Stomach smooth muscle (tissue), 2 donors: ENCODE measurements around the gene ANKRD53.
A peak's percentile ranks its signal among the peaks of the same experiment; 100 is the strongest.

Experiments
- H3K27ac ChIP-seq: one replicate; pipeline ENCODE4 v1.7.0; 2013; ENCODE audit warnings: mild to moderate bottlenecking, low read length, inconsistent platforms
- H3K27me3 ChIP-seq, 2 donors: one replicate each; pipeline ENCODE4 v1.7.0; 2013; ENCODE audit warnings: low read length in 2 of 2; ENCODE audit not compliant: insufficient read depth in 2 of 2, control insufficient read depth in 1 of 2
- H3K36me3 ChIP-seq, 2 donors: one replicate each; pipeline ENCODE4 v1.7.0; 2013; ENCODE audit warnings: low read length in 2 of 2; ENCODE audit not compliant: control insufficient read depth in 2 of 2, insufficient read depth in 2 of 2
- H3K4me1 ChIP-seq: one replicate; pipeline ENCODE4 v1.7.0; 2013; ENCODE audit warnings: low read length; ENCODE audit not compliant: control insufficient read depth, insufficient read depth
- H3K4me3 ChIP-seq, 2 donors: one replicate each; pipeline ENCODE4 v1.7.0; 2013; ENCODE audit warnings: low read length in 2 of 2
- H3K9ac ChIP-seq, 2 donors: one replicate each; pipeline ENCODE4 v1.7.0; 2013; ENCODE audit warnings: low read length in 2 of 2, mild to moderate bottlenecking in 1 of 2
- H3K9me3 ChIP-seq, 2 donors: one replicate each; pipeline ENCODE4 v1.7.0; 2013; ENCODE audit warnings: low read length in 2 of 2; ENCODE audit not compliant: control insufficient read depth in 2 of 2
- donor health status: healthy.
- donor health status: Pancreatic carcinoma.

ANKRD53 gene

DNA sequence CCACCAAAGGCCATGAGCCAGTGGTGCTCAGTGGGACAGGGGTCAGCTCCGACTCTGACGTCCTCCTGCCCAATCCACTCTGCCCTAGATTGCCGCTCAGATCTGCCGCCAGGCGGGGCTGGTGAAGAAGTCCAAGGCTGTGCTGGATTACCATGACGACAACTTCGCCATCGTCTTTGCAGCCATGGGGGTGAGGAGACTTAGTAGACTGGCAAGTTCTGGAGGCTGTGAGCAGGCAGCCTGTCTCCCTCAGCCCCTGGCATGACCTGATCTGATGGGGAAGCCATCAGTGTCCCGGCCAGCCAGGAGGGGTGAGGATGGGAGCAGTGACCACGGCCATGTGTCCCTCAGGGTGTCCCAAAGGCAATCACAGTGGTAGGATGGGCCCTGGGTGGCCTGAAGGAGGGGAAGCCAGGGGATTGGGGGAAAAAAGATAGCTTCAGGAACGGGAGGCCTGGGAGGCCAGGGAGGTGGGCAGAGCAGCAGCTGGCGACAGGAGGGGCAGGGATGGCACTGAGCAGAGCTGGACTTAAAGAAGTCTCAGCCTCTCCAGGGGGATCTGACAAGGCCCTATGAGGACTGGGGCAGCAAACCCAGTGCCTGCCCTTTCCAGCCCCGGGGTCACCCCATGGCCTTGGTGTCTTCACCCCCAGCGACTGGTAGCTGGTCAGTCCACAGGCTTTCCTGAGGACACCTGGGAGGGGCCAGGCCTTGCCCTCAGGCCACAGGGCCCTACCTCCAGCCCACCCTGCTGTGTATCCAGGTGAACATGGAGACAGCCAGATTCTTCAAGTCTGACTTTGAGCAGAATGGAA, 17.4 kb upstream of the ANKRD53 start:
- Histone ChIP-seq H3K27me3 (peaks cover 40 to 57% of the 10 kb centered on the region in 2 donors), H3K9me3 (no peaks in the 10 kb centered on the region), H3K4me3 (no peak overlapping the region), H3K36me3 (no peaks in the 10 kb centered on the region), H3K9ac (no peak overlapping the region), H3K27ac (no peak overlapping the region), H3K4me1 (peaks cover 4% of the 10 kb centered on the region)

DNA sequence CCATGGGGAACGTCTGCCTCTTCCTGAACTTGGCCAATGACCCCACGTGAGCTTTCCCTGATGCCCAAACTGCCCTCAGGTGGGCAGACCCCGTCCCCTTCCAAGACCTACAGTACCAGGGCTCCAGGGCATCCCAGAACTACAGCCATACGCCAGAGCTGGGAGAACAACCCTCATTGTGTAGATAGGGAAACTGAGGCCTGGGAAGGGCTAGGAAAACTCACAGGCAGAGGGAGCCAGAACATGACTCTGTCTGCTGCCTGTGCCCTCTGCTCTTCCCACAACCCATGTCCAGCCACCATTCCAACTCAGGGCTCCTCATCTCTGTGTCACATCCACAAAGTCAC, 16.8 kb upstream of the ANKRD53 start:
- no peak overlapping the region for H3K4me3 ChIP-seq
- H3K9me3 ChIP-seq = no peaks in the 10 kb centered on the region
- no peak overlapping the region for H3K9ac ChIP-seq
- no peaks in the 10 kb centered on the region for H3K36me3 ChIP-seq
- no peak overlapping the region for H3K27ac ChIP-seq
- H3K4me1 ChIP-seq = peaks cover 4% of the 10 kb centered on the region
- peaks cover 40 to 57% of the 10 kb centered on the region in 2 donors for H3K27me3 ChIP-seq

DNA sequence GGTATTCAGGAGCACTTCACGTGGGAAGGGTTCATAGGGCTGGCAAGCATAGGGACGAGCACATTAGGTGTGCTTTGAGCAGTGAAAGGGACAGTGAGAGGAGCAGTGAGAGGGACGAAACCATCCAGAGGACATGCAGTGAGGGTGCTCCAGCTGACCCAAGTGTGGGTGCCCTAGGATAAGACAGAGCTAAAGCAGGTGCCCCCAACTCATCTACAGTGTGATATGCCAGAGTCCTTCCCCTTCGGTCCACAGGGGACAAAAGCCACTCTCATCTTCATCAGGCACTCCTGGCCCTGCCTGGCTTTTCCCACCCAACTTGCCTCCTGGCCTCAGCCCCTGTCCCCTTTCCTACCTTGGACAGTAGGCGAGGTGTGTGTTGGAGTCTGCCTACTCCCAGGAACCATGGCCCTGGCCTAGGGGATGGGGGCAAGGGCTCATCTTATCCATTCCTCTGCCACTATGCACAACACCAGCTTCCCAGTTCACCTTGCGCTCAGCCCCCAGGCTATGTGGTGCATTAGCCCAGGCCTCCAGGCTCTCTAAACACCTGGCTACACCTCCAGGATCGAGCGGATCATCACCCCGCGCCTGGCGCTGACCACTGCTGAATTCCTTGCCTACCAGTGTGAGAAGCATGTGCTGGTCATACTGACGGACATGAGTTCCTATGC, 16.1 kb upstream of the ANKRD53 start:
- H3K9ac ChIP-seq = no peak overlapping the region
- no peaks in the 10 kb centered on the region for H3K9me3 ChIP-seq
- peaks cover 40 to 57% of the 10 kb centered on the region in 2 donors for H3K27me3 ChIP-seq
- no peak overlapping the region for H3K4me3 ChIP-seq
- H3K4me1 ChIP-seq = peaks cover 4% of the 10 kb centered on the region
- no peak overlapping the region for H3K27ac ChIP-seq
- H3K36me3 ChIP-seq = no peaks in the 10 kb centered on the region

DNA sequence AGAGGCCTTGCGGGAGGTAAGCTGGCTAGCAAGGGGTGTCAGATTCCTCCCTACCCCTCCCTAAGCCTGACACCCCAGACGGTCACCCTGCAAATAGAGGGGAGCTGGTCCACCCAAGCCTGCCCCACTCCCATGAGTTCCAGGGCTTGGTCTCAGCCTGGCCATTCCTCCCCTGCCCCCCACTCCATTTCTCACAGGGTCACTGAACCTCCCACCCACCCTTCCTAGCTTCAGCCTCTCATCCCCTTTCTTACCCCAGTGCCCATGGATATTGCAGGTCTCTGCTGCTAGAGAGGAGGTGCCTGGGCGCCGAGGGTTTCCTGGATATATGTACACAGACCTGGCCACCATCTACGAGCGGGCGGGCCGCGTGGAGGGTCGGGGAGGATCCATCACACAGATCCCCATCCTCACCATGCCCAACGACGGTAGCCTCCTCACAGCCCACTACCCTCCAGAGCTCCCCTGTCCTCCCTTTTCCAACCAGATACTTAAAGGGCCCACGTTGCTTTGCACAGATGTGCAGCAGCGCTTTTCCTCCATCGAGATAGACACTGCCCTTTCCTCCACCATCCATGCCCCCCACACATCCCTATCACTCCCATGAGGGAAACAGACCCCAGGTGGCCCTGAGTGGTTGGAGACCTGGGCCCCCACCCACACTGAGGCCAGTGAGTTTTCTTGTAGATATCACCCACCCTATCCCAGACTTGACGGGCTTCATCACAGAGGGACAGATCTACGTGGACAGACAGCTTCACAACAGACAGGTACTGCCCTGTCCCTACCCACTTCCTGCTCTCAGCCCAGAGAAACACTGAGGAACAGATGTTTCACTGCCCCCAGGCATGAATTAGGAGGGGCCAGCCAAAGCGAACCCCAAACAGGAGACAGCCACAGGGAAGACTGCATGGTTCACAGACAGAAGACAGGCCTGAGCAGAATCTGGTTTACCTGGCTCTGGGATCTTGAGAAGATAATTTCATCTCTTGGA, 15.2 kb upstream of the ANKRD53 start:
- no peak overlapping the region for H3K9ac ChIP-seq
- peaks cover 4% of the 10 kb centered on the region for H3K4me1 ChIP-seq
- no peaks in the 10 kb centered on the region for H3K9me3 ChIP-seq
- H3K36me3 ChIP-seq = no peaks in the 10 kb centered on the region
- H3K27me3 ChIP-seq = peaks cover 34 to 52% of the 10 kb centered on the region in 2 donors
- H3K4me3 ChIP-seq = no peak overlapping the region
- H3K27ac ChIP-seq = no peak overlapping the region

DNA sequence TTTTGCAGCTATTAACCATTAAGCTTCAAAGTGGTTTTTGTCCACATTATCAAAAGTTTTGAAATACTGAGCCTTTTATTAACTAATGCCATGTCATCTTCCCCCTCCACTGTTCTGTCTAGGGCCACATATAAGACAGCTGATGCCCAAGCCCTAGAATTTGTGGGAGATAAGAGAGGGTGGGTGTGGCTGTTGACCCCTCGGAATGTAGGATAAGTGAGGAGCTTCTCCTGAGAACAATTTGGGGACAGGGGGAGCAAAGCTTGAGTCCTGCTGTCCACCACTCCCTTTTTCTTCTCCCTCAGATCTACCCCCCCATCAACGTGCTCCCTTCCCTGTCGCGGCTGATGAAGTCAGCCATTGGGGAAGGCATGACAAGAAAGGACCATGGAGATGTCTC, 14.3 kb upstream of the ANKRD53 start:
- Histone ChIP-seq H3K9ac (no peak overlapping the region), H3K27me3 (peaks cover 33 to 44% of the 10 kb centered on the region in 2 donors), H3K4me1 (peaks cover 4% of the 10 kb centered on the region), H3K27ac (no peak overlapping the region), H3K9me3 (no peaks in the 10 kb centered on the region), H3K4me3 (no peak overlapping the region), H3K36me3 (no peaks in the 10 kb centered on the region)

DNA sequence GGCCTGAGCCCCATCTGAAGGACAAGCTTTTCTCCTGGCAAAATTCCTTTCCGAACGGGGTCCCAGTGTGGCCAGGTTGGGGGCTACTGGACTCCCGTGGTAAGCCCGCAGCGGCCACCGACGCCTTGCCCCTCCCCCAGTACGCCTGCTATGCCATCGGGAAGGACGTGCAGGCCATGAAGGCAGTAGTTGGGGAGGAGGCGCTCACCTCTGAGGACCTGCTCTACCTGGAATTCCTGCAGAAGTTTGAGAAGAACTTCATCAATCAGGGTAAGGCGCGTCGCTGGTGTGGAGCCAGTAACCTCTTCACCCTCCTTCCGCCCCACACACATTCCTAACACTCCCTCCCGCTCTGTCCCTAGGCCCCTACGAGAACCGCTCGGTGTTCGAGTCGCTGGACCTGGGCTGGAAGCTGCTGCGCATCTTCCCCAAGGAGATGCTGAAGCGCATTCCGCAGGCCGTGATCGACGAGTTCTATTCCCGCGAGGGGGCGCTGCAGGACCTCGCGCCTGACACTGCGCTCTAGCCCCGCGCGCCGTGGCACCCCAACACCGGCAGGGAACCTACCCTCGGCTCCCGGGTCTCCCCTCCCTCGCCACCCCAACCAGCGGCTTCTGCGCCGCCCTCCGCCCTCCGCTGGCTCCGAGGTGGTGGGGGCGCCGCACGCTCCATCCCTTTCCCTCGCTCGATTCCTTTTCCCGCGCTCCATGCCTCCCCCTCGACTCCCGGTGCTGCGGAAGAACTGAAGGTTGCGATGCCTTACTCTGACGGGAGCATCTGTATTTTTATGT, 13.6 kb upstream of the ANKRD53 start:
- no peak overlapping the region for H3K9ac ChIP-seq
- peaks cover 28 to 38% of the 10 kb centered on the region in 2 donors for H3K27me3 ChIP-seq
- no peaks in the 10 kb centered on the region for H3K9me3 ChIP-seq
- H3K4me1 ChIP-seq = peaks cover 4% of the 10 kb centered on the region
- peak overlapping the region; percentile 66 to 70 for H3K4me3 ChIP-seq
- no peak overlapping the region for H3K27ac ChIP-seq
- H3K36me3 ChIP-seq = no peaks in the 10 kb centered on the region

DNA sequence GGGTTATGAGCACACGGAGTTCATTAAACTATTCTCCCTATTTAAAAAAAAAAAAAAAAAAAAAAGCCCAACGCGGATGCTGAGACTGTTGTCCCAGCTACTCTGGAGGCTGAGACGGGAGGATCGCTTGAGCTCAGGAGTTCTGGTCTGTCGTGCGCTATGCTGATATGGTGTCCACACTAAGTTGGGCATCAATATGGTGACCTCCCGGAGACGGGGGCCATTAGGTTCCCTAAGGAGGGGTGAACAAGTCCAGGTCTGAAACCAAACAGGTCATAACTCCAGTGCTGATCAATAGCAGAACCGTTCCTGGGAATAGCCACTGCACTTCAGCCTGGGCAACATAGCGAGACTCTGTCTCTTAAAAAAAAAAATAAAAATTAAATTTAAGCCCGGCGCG, 12.9 kb upstream of the ANKRD53 start:
- Histone ChIP-seq H3K36me3 (no peaks in the 10 kb centered on the region), H3K27ac (no peak overlapping the region), H3K9me3 (no peaks in the 10 kb centered on the region), H3K9ac (no peak overlapping the region), H3K4me3 (peak overlapping the region in 1 of 2 donors; percentile 70), H3K4me1 (peaks cover 4% of the 10 kb centered on the region), H3K27me3 (peaks cover 24 to 33% of the 10 kb centered on the region in 2 donors)

DNA sequence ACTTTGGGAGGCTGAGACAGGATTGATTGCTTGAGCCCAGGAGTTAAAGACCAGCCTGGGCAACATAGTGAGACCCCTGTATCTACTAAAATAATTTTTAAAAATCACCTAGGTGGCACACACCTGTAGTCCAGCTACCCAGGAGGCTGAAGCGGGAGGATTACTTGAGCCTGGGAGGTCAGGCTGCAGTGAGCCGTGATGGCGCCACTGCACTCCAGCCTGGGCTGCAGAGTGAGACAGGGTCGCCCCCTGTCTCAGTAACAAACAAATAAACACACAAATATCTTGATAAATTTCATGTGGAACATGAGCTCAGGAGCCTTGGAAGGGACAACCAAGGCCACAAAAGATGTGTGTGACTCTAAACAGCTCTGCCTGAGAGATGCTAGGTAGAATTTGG, 11.7 kb upstream of the ANKRD53 start:
- Histone ChIP-seq H3K27ac (no peak overlapping the region), H3K9ac (no peak overlapping the region), H3K27me3 (peaks cover 13 to 25% of the 10 kb centered on the region in 2 donors), H3K4me3 (no peak overlapping the region), H3K9me3 (no peaks in the 10 kb centered on the region), H3K4me1 (peaks cover 4% of the 10 kb centered on the region), H3K36me3 (no peaks in the 10 kb centered on the region)

DNA sequence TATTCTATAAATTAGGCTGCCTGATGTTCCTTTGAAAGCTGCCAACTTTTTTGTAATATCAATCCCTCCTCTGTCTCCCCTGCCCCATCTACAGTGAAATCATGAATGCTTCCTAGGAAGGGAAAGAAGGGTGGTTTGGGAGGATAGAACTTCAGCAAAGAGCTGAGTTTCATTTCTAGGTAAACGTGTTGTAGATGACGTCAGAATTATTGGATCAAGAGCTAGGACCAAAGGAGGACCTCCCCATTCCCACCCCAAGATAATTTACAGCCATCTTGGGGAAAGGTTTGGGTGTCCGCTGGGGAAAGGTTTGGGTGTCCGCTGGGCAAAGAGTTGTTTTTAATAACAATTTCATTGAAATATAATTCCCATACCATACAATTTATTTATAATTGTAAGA, 11.2 kb upstream of the ANKRD53 start:
- Histone ChIP-seq H3K27ac (no peak overlapping the region), H3K27me3 (peaks cover 13 to 22% of the 10 kb centered on the region in 2 donors), H3K9ac (no peak overlapping the region), H3K4me3 (no peak overlapping the region), H3K4me1 (peaks cover 4% of the 10 kb centered on the region), H3K9me3 (no peaks in the 10 kb centered on the region), H3K36me3 (no peaks in the 10 kb centered on the region)

DNA sequence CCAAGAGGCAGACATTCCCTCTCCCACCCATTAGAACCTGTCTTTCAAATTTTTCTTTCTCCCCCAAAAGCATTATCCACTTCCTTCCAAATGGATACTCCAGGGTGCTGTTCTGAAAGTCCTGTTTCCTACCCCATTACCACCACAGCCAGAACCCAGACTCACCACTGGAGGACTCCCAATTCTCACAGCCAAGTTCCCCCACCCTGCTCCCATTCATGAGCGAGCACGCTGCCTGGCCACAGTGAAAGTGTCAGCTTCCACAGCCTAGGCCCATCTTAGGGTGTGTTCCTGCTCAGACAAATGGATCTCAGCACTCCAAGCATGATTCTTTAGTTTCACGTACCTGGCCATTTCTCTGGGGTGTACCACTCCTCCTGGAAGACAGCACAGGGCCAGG, 3.8 kb upstream of the ANKRD53 start:
- Histone ChIP-seq H3K9me3 (no peaks in the 10 kb centered on the region), H3K4me3 (no peak overlapping the region), H3K4me1 (peaks cover 14% of the 10 kb centered on the region), H3K27ac (no peak overlapping the region), H3K27me3 (no peaks in the 10 kb centered on the region), H3K36me3 (no peaks in the 10 kb centered on the region), H3K9ac (no peak overlapping the region)
